ENCODE data around the gene MFF. TPM values are rescaled to one million over a fixed set of nuclear protein-coding genes. Genes with fewer than 3 reads are reported as not detected.

Gene MFF
- 65.3 and 75.4 TPM in 2 replicates for total RNA-seq

DNA sequence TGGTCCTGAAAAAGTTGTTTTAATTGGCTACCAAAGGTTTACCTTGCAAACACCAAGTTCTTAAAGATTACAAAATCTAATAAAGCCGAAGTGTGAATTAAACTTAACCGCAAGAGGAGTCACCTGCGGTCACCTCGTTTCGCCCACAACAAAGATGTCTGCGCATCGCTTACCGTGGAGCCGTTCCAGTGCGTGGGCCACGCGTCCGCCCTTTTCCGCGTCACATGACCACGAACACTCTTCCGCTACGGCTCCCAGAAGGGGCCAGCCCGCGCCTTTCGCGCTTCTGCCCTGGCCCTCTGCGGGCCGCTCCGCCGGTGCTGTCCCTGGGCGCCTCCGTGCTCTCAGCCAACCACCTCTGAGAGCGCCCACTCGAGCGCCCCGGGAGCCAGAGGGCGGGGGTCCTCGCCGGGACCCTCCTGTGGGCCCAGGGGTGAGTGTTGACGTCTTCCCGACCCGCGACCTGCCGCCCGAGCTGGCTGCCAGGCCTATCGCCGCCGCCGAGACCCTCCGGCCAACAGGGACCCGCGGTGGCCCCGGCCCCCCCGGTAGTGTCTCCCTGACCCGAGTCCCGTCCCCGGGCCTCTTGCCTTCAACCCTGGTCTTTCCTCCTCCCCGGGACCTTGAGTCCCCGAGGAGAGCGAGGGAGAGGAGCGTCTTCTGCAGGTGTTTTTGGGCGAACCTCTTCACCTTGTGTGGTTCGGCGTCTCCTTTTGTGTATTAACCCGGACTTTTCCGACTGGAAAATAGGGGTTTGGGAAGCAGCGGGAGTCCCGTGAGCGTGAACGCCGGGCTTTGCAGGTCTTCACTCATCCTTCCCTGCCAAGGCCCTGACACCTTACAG is at the start of gene MFF:
TSS of gene MFF (plus strand) at position 257 of the 844 bp plus-strand sequence. CDS start 5,415 bp downstream, outside the sequence.

GRCh38 chr2:227379095-227379494 is 54.0 kb downstream of the MFF start, which contains the start of gene TM4SF20:
TSS of gene TM4SF20 (minus strand) at chr2:227379306. CDS start at chr2:227379268, 38 bp downstream.

GRCh38 chr2:227387583-227387982 is 62.5 kb downstream of the MFF start, which contains the start of gene SCYGR1:
TSS of gene SCYGR1 (minus strand) at chr2:227387949. CDS start at chr2:227387949, 0 bp downstream.

Other genes with a start within 250 kb of the MFF start
- gene COL4A4, start 161.0 kb upstream of the MFF start, total RNA-seq, result 0.75 and 2.7 TPM in 2 replicates
- 0.25 and 1.1 TPM in 2 replicates for gene COL4A3, start 160.6 kb upstream of the MFF start, total RNA-seq
- not detected in 2 replicates for gene TM4SF20, start 54.1 kb downstream of the MFF start, total RNA-seq
- not detected in 2 replicates for gene SCYGR1, start 62.7 kb downstream of the MFF start, total RNA-seq
- gene AGFG1, start 146.9 kb downstream of the MFF start, total RNA-seq, result 38.6 and 42.1 TPM in 2 replicates

Measured in uterine smooth muscle cell (primary cell).